NOMO-1 (cell line): ENCODE data around the gene POU2AF1.

Experiments
- DNase-seq, 2 experiments: peaks; one replicate each; lab custom pipeline; 2025; ENCODE audit not compliant: unreplicated experiment in 2 of 2; lab: John Stamatoyannopoulos, UW

The POU2AF1 gene

GRCh38 chr11:111388420-111388819 lies 9.3 kb upstream of the POU2AF1 start:
- no peak for DNase-seq

GRCh38 chr11:111387363-111387762 lies 8.3 kb upstream of the POU2AF1 start:
- no peak for DNase-seq

DNA sequence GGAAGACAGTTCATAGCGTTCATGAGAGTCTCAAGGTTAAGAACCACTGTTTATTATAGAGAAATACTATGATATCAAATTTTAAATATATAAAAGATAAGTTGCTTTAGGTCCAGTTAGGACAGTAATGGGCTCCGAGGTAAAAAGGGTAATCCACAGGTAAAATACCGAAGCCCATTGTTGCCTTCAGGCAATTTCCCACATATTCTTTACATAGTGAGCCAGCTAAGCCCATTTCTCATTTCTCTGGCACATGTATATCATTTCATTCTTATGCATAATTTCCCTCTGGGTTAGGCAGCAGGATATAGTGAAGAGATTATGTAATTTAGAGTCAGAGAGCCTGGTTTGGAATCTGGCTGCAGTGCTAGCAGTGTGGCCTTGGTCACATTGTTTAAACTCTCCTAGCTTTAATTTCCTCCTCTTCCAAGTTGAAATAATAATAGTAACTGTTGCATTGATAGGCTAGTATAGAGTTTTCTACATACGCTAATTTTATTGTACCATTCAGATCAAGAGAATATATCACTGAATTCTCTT lies 7.6 kb upstream of the POU2AF1 start:
- no peak for DNase-seq

GRCh38 chr11:111384494-111384893 lies 5.4 kb upstream of the POU2AF1 start:
- DNase-seq: no peak

GRCh38 chr11:111382451-111382850 lies 3.4 kb upstream of the POU2AF1 start:
- no peak for DNase-seq

GRCh38 chr11:111379602-111380136 lies 594 bp upstream of the POU2AF1 start:
- DNase-seq: no peak

GRCh38 chr11:111378185-111378860 lies 752 bp downstream of the POU2AF1 start:
- no peak for DNase-seq

- no peak for DNase-seq
Observed at GRCh38 chr11:111376181-111376871, 2.7 kb downstream of the POU2AF1 start.

DNA sequence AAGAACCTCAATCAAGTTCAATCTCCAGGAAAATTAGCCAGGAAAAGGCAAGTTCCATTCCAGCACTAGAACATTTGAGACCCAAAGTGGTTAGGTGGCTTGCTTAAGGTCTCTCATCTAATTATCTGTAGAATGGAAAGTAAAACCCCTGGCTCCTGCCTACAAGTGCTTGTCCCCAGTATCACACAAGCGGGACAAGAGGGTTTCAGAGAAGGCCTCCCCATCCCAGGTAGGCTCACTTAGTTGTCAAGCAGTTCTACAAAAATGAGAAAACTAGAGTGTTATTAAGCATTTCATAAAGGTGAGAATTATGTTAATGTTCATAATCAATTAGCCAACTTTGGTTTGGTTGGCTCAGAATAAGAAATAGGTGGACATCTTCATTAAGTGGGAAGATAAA lies 5.5 kb downstream of the POU2AF1 start:
- no peak for DNase-seq

GRCh38 chr11:111372538-111372937 lies 6.5 kb downstream of the POU2AF1 start:
- DNase-seq: no peak

DNA sequence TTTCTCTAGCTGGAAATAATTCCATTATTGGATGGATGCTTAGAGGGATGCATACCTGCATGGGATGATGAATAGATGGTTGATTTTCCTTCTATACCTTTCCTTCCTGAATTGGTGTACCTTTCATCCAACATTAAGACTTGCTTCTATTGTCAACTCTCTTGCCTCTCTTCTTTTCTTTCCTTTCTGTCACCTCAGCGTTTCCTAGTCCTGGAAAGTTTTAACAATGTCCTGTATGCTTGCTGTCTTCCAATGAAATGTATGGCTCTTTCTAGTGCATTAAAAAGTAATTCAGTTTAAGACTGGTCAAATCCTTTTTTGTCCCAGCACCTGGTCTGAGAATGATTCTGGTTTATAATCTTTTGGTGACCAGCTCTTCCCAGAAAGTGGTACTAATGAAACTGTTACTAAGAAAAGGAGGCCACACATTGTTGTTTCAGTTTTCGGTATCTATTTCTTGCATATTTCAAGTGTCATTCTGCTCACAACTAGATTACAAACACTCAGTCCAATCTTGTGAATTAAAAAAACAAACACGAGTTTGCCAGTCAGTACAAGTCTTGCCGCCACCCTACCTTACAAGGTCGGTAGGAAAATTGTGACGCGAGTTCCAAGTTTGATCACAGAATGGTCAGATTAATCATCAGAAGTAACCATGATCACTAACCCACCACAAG lies 8.0 kb downstream of the POU2AF1 start:
- DNase-seq: no peak

- DNase-seq: no peak
Observed at GRCh38 chr11:111370270-111370901, 8.7 kb downstream of the POU2AF1 start.

DNA sequence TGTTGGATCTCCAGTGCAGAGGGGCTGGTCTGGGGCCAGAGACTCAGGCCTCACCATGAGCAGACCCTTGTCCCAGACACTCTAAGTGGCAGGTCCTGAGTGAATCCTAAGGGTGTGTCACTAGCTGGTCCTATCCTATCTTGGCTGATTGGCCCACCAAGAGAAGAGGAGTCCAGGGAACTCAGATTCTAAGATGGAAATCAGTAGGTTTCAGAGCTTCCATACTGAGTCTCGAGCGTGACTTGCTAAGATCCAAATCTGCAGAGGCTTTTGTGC lies 10.9 kb downstream of the POU2AF1 start:
- no peak for DNase-seq

DNA sequence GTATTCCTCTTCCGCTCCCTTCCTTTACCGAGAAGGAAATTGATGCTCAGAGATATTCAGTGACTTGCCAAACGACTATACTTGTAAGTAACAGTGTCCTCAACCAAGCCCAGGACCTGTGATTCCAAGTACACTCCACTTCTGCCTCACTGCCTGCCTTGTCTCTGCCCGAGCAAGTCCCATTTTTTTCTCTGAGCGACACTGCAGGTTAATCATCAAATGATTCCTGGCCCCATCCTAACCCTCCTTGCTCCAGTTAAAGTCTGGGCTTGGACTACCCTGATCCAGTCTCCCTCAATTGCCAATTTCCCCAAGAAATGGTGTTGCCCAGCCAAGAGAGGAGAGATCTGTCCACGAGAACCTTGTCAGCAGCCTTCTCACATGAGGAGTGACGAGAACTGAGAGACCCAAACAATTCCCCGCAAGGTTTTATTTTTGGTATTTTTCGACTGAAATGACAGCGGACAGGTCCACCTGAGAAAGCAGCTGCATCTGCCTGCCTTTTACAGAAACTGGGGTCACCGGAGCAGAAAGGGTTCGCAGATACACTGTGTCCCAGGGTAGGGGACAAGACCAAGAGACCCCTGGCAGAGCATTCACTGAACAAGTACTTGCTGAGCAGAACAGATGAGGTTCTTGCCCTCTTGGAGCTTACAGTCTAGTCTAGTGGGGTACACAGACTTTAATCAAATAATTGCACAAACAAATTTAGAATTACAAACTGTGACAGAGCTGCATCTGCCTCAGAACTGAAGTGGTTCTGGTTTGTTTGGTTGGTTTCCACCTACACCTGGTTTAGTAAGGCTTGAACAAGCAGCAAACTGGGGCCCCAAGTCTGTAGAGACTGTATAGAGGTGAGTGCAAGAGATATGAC lies 11.4 kb downstream of the POU2AF1 start:
- no peak for DNase-seq

- no peak for DNase-seq
Observed at GRCh38 chr11:111366560-111367410, 12.3 kb downstream of the POU2AF1 start.

GRCh38 chr11:111365722-111366559 lies 13.1 kb downstream of the POU2AF1 start:
- no peak for DNase-seq

GRCh38 chr11:111364503-111364902 lies 14.6 kb downstream of the POU2AF1 start:
- DNase-seq: no peak

- no peak for DNase-seq
Observed at GRCh38 chr11:111363985-111364384, 15.1 kb downstream of the POU2AF1 start.
